Brain microvascular endothelial cell (primary cell): Measurements from ENCODE around the gene KLF16.

Experiments used
- DNase-seq: peaks from one replicate; pipeline ENCODE4 v3.0.0-alpha.2; 2020
- H3K27ac ChIP-seq: fragments of 250-450 bp; sonication (Bioruptor Pico); 2 replicates; pipeline ENCODE4 v1.5.1; 2020; ENCODE audit warnings: mild to moderate bottlenecking, moderate library complexity
- H3K27me3 ChIP-seq: fragments of 250-450 bp; sonication (Bioruptor Pico); replicated peaks from 2 replicates; pipeline ENCODE4 v1.5.1; 2020; ENCODE audit warnings: mild to moderate bottlenecking
- H3K36me3 ChIP-seq: fragments of 250-450 bp; sonication (Bioruptor Pico); replicated peaks from 2 replicates; pipeline ENCODE4 v1.5.1; 2020; ENCODE audit warnings: mild to moderate bottlenecking
- H3K4me3 ChIP-seq: 2 replicates; pipeline ENCODE4 v1.5.1; 2011; ENCODE audit warnings: low read depth, mild to moderate bottlenecking, control low read depth, low read length, moderate library complexity
- in situ Hi-C: cut with HindIII; loops from 2 replicates; pipeline ENCODE4 v1.10.0; 2017; ENCODE audit warnings: low sequenced_read_pairs, low pct_ligation_motif_present
- TF ChIP-seq, protein P1 (sequence below): IDR thresholded peaks from 2 replicates; pipeline ENCODE4 v1.5.1; 2011; ENCODE audit warnings: low read depth, mild to moderate bottlenecking, moderate library complexity, low read length, control low read depth, inconsistent platforms; ENCODE audit errors: missing control alignments

KLF16 gene

DNA sequence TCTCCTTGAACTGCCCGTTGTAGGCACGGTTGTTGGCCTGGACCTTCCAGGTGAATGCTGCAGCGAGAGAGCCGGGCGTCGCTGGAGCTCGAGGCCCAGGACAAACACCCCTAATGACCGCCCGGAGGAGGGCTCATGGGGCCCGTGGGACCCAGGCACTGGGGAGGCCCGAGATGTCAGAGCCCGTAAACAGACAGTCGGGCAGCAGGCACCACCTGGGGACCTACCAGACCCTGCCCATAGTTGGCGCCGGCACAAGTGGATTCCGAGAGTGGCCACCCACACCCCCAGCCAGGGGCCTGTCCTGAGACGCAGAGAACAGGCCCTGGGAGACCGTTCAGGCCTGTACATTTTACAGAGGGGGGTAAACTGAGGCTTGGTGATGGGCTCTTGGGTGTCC, 53.7 kb downstream of the KLF16 start:
- Histone ChIP-seq H3K27ac (no peak overlapping the region), H3K27me3 (no peaks in the 10 kb centered on the region), H3K4me3 (no peak overlapping the region), H3K36me3 (peaks cover 2% of the 10 kb centered on the region)
- TF ChIP-seq, protein P1, sequence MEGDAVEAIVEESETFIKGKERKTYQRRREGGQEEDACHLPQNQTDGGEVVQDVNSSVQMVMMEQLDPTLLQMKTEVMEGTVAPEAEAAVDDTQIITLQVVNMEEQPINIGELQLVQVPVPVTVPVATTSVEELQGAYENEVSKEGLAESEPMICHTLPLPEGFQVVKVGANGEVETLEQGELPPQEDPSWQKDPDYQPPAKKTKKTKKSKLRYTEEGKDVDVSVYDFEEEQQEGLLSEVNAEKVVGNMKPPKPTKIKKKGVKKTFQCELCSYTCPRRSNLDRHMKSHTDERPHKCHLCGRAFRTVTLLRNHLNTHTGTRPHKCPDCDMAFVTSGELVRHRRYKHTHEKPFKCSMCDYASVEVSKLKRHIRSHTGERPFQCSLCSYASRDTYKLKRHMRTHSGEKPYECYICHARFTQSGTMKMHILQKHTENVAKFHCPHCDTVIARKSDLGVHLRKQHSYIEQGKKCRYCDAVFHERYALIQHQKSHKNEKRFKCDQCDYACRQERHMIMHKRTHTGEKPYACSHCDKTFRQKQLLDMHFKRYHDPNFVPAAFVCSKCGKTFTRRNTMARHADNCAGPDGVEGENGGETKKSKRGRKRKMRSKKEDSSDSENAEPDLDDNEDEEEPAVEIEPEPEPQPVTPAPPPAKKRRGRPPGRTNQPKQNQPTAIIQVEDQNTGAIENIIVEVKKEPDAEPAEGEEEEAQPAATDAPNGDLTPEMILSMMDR, result no peak
- no peak for DNase-seq
- in situ Hi-C loops, result no loop called here

DNA sequence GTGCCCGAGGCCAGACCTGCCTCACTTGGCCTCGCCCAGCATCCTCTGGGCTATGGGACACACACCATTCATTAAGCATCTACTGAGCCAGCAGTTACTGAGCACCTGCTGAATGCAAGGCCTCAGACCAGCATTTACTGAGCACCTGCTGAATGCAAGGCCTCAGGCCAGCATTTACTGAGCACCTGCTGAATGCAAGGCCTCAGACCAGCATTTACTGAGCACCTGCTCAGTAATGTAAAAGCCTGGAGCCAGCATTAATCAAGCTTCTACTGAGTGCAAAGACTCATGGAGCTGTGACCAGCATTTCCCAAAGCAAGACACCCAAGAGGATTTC, 55.0 kb downstream of the KLF16 start:
- Histone ChIP-seq H3K27ac (no peak overlapping the region), H3K36me3 (no peaks in the 10 kb centered on the region), H3K27me3 (no peaks in the 10 kb centered on the region), H3K4me3 (no peak overlapping the region)
- TF ChIP-seq, protein P1, result no peak
- DNase-seq, result no peak
- in situ Hi-C loops, result no loop called here

DNA sequence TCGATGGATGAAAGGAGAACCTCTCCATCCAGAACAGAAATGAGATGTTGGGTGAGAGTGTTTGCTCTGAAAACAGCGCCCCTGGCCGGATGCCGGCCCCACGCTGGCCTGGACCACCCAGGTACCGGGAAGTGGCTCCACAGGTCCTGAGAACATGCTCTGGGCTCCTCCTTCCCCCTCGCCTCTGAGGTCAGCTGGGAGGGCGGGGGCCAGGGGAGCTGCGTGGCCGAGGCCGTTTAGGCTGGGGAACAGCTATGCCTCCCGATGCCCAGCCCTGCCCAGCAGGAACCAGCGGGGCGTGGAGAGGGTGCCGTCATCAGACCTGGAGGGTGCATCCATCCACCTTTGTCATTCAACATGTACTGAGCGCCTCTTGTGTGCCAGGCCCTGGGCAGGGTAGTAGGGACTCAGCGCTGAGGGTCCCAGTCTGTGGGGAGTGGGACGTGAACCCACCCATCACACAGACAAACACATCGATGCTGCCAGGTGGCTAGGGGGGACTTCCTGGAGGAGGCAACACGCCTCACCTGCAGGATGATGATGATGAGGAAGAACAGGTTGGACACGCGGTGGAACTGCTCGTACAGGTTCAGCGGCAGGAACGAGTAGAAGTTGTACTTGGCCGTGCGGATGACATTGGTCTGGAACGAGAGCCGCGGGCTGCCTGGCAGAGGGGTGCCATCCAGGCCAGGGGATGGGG, 55.5 kb downstream of the KLF16 start:
- TF ChIP-seq, protein P1, result no peak
- no peak for DNase-seq
- H3K4me3 ChIP-seq, result no peak overlapping the region
- no peaks in the 10 kb centered on the region for H3K27me3 ChIP-seq
- in situ Hi-C loops, result no loop called here
- no peaks in the 10 kb centered on the region for H3K36me3 ChIP-seq
- no peak overlapping the region for H3K27ac ChIP-seq

DNA sequence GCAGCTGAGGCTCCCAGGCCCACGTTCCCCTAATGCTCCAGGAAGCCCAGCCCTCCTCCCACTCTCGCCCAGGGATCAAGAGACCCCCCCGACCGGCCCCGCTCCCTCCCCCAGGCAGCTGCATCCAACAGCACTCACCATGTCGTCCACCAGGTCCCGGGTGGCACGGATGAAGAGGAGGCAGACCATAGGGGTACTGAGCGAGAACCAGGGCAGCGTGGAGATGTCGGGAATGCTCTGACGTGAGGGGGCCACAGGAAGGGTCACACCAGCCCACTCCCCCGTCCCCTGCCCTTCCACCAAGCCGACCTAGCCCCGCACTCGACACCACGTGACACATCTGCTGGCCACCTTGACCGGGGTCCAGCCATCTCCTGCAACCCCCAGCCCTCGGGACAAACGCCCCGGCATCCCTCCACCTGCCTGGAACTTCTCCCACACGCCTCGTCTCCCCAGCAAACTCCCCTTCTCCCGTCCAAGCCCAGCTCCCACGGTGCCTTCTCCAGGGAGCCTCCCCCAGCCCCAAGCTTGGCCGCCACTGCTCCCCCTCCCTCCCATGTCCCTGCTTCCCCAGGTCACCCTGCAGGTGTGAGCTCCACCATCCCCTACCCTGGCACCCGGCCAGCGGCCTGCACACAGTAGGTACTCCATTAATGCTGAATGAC, 56.2 kb downstream of the KLF16 start:
- Histone ChIP-seq H3K4me3 (no peak overlapping the region), H3K36me3 (no peaks in the 10 kb centered on the region), H3K27ac (no peak overlapping the region), H3K27me3 (no peaks in the 10 kb centered on the region)
- in situ Hi-C loops, result no loop called here
- TF ChIP-seq, protein P1, result no peak
- DNase-seq, result no peak

DNA sequence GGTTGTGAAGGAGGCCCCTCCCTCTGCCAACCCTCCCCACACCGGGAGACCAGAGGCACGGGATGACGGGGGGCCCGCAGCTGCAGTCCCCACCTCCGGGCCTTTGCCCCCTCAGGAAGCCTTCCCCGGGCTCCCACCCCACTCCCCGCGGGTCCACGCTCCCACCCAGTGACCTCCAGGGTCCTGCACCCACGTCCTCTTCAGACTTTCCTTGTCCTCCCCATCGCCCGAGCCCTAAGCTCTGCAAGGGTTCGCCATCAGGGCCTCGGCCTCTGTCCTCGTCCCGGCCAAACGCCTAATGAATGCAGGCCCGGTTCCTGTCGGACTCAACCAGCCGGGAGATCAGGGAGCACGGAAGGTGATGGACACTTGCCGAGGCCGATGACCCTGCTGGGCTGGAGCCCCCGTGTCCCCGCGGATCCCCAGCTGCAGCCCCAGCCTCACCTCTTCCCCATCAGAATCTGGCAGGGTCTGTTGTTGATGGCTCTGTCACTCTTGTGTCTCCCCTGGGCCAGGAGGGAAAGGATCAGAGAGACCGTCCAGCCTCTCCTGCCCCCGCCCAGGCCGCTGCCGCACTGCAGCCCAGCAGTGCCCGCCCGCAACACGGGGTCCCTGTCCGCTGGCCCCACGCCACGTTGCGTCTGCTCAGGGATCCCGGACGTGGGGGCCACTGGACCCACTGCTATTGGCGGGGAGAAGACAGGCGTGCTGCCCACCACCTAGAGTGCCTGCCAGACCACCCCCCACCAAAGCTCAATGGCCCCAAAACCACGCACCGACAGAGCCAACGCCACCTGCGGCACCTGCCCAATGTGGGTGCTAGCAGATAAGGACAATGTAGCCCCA, 57.0 kb downstream of the KLF16 start:
- no peaks in the 10 kb centered on the region for H3K36me3 ChIP-seq
- no peak overlapping the region for H3K27ac ChIP-seq
- in situ Hi-C loops, result no loop called here
- no peak overlapping the region for H3K4me3 ChIP-seq
- no peak for DNase-seq
- no peaks in the 10 kb centered on the region for H3K27me3 ChIP-seq
- TF ChIP-seq, protein P1, result no peak
